GM19438 (cell line): ENCODE measurements around the gene BAD.
A peak's percentile ranks its signal among the peaks of the same experiment; 100 is the strongest.

Experiments used
- ATAC-seq: cut with Tn5 transposase; IDR thresholded peaks from one replicate; pipeline ENCODE4 v1.9.1; 2021; ENCODE audit warnings: low read depth; ENCODE audit not compliant: unreplicated experiment

The BAD gene

GRCh38 chr11:64281957-64282770 is 2.3 kb downstream of the BAD start:
- no peak for ATAC-seq

- ATAC-seq, result no peak
These were observed 5.8 kb downstream of the BAD start for GRCh38 chr11:64278576-64279190.

- no peak for ATAC-seq
These were observed 7.6 kb downstream of the BAD start for GRCh38 chr11:64276653-64277431.

GRCh38 chr11:64275841-64276240 is 8.6 kb downstream of the BAD start:
- no peak for ATAC-seq

GRCh38 chr11:64275031-64275800 is 9.2 kb downstream of the BAD start:
- no peak for ATAC-seq

- peak; percentile 58 for ATAC-seq
These were observed 14.8 kb downstream of the BAD start for GRCh38 chr11:64269540-64270220.

GRCh38 chr11:64268893-64269539 is 15.4 kb downstream of the BAD start:
- peak; percentile 7 for ATAC-seq

GRCh38 chr11:64268025-64268892 is 16.2 kb downstream of the BAD start:
- ATAC-seq, result no peak

GRCh38 chr11:64267207-64267945 is 17.1 kb downstream of the BAD start:
- no peak for ATAC-seq

- ATAC-seq, result no peak
These were observed 18.1 kb downstream of the BAD start for GRCh38 chr11:64266339-64266738.

- no peak for ATAC-seq
These were observed 19.0 kb downstream of the BAD start for GRCh38 chr11:64265176-64266160.

- no peak for ATAC-seq
These were observed 20.1 kb downstream of the BAD start for GRCh38 chr11:64264371-64264852.

- ATAC-seq, result no peak
These were observed 20.5 kb downstream of the BAD start for GRCh38 chr11:64263947-64264317.

GRCh38 chr11:64263021-64263946 is 21.2 kb downstream of the BAD start:
- ATAC-seq, result no peak

GRCh38 chr11:64262271-64263002 is 22.0 kb downstream of the BAD start:
- no peak for ATAC-seq
